H1 (cell line): ENCODE measurements around the gene CEP78. TPM values are rescaled to one million over a fixed set of nuclear protein-coding genes. Genes with fewer than 3 reads are reported as not detected.
A peak's percentile ranks its signal among the peaks of the same experiment; 100 is the strongest.
"Not testable (repeated sequence)": the region's sequence is repeated elsewhere in the genome, so short reads cannot be mapped to it uniquely, and the experiment has no call there.

Source experiments
- CTCF ChIA-PET: fragments of 300-600 bp; sonication (Branson Sonifier 250); formaldehyde crosslinking; loops from one replicate; lab custom pipeline; 2021; ENCODE audit not compliant: partially characterized antibody; lab: Charles Lee
- POLR2A ChIA-PET: fragments of 300-600 bp; sonication (Branson Sonifier 250); formaldehyde crosslinking; loops from one replicate; lab custom pipeline; 2021; ENCODE audit warnings: inconsistent platforms; ENCODE audit not compliant: partially characterized antibody; lab: Charles Lee
- DNase-seq, 2 experiments: peaks; one replicate each; pipeline versions ENCODE4 v3.0.0 to v3.0.0-alpha.2; 2010 to 2022; ENCODE audit warnings: low spot score in 2 of 2, low read depth in 1 of 2, mixed read lengths in 1 of 2
- FAIRE-seq: peaks from 2 replicates; lab custom pipeline; 2011; peaks lifted over from hg19 to GRCh38; lab: Jason Lieb, UNC
- H2AFZ ChIP-seq: 2 replicates; pipeline ENCODE4 v1.8.1; 2012; ENCODE audit warnings: low read length, inconsistent platforms
- H2AK5ac ChIP-seq: 2 replicates; pipeline ENCODE4 v1.6.1; 2013; ENCODE audit warnings: low read depth, low read length
- H2BK120ac ChIP-seq: replicated peaks from 2 replicates; pipeline ENCODE3; 2013; ENCODE audit warnings: low read depth, low read length, inconsistent platforms
- H2BK12ac ChIP-seq: 2 replicates; pipeline ENCODE4 v1.6.1; 2013; ENCODE audit warnings: low read depth, low read length
- H2BK15ac ChIP-seq: 2 replicates; pipeline ENCODE4 v1.6.1; 2013; ENCODE audit warnings: low read length
- H2BK20ac ChIP-seq: 2 replicates; pipeline ENCODE4 v1.6.1; 2013; ENCODE audit warnings: low read length
- H2BK5ac ChIP-seq: 2 replicates; pipeline ENCODE4 v1.6.1; 2013; ENCODE audit warnings: low read depth, low read length
- H3K14ac ChIP-seq: 2 replicates; pipeline ENCODE4 v1.6.1; 2013; ENCODE audit warnings: inconsistent platforms; ENCODE audit not compliant: insufficient read length
- H3K18ac ChIP-seq: 2 replicates; pipeline ENCODE4 v1.6.1; 2013; ENCODE audit warnings: low read length; ENCODE audit errors: extremely low read depth
- H3K23ac ChIP-seq: 2 replicates; pipeline ENCODE4 v1.6.1; 2013; ENCODE audit warnings: inconsistent platforms; ENCODE audit not compliant: insufficient read length
- H3K23me2 ChIP-seq: 2 replicates; pipeline ENCODE4 v1.6.1; 2013; ENCODE audit warnings: low read depth, low read length
- H3K27ac ChIP-seq: 2 replicates; pipeline ENCODE4 v1.6.1; 2011; ENCODE audit warnings: low read depth, low read length, inconsistent platforms
- H3K27me3 ChIP-seq, 4 experiments: replicated peaks in 1 of 4; 1 replicate in 1 of 4; 2 replicates in 3 of 4; pipeline versions ENCODE4 v1.6.1 to v1.8.1; 2011 to 2013; ENCODE audit warnings: low read length in 3 of 4, mild to moderate bottlenecking in 3 of 4, inconsistent platforms in 2 of 4, mixed read lengths in 2 of 4, moderate library complexity in 1 of 4; ENCODE audit not compliant: control insufficient read depth in 3 of 4, insufficient read depth in 3 of 4; ENCODE audit errors: extremely low read depth in 1 of 4
- H3K36me3 ChIP-seq, 4 experiments: 2 replicates each; pipeline versions ENCODE4 v1.6.1 to v1.8.1; 2011 to 2013; ENCODE audit warnings: mild to moderate bottlenecking in 4 of 4, low read length in 3 of 4, moderate library complexity in 2 of 4, control low read depth in 1 of 4, inconsistent platforms in 1 of 4; ENCODE audit not compliant: insufficient read depth in 4 of 4, control insufficient read depth in 2 of 4
- H3K4ac ChIP-seq: replicated peaks from 2 replicates; pipeline ENCODE3; 2013; ENCODE audit warnings: low read length, low read depth, mixed read lengths, inconsistent platforms; ENCODE audit not compliant: insufficient read length
- H3K4me1 ChIP-seq, 4 experiments: replicated peaks in 1 of 4; 1 replicate in 1 of 4; 2 replicates in 3 of 4; pipeline versions ENCODE4 v1.6.1 to v1.8.1; 2011 to 2013; ENCODE audit warnings: low read length in 3 of 4, inconsistent platforms in 2 of 4, mixed read lengths in 1 of 4; ENCODE audit not compliant: insufficient read depth in 4 of 4, control insufficient read depth in 3 of 4
- H3K4me2 ChIP-seq, 2 experiments: 2 replicates each; pipeline versions ENCODE4 v1.6.1 to v1.8.1; 2011 to 2013; ENCODE audit warnings: low read depth in 2 of 2, low read length in 2 of 2, control low read depth in 1 of 2, inconsistent platforms in 1 of 2, mild to moderate bottlenecking in 1 of 2; ENCODE audit not compliant: insufficient read depth in 1 of 2
- H3K4me3 ChIP-seq, 4 experiments: fragments of 200-600, 300-600 bp in 1 of 4; sonication (generic), shearing (Covaris generic), sonication (Bioruptor Twin) in 1 of 4; 2 replicates each; pipeline versions ENCODE4 v1.5.1 to v1.8.1; 2011 to 2016; ENCODE audit warnings: low read length in 4 of 4, low read depth in 3 of 4, control low read depth in 2 of 4, inconsistent platforms in 2 of 4, mild to moderate bottlenecking in 2 of 4, mixed read lengths in 1 of 4, moderate library complexity in 1 of 4; ENCODE audit not compliant: insufficient read depth in 2 of 4; ENCODE audit errors: extremely low read depth in 1 of 4
- H3K56ac ChIP-seq: replicated peaks from 2 replicates; pipeline ENCODE3; 2013; ENCODE audit warnings: low read depth, mild to moderate bottlenecking, mixed read lengths, low read length, inconsistent platforms; ENCODE audit not compliant: insufficient read length
- H3K79me1 ChIP-seq: 2 replicates; pipeline ENCODE4 v1.6.1; 2013; ENCODE audit warnings: low read depth, low read length, control low read depth
- H3K79me2 ChIP-seq, 2 experiments: 2 replicates each; pipeline versions ENCODE4 v1.6.1 to v1.8.1; 2012 to 2013; ENCODE audit warnings: low read length in 2 of 2, mild to moderate bottlenecking in 2 of 2, inconsistent platforms in 1 of 2; ENCODE audit not compliant: insufficient read depth in 2 of 2, control insufficient read depth in 1 of 2
- H3K9ac ChIP-seq, 4 experiments: replicated peaks in 1 of 4; 1 replicate in 1 of 4; 2 replicates in 3 of 4; pipeline versions ENCODE4 v1.6.1 to v1.8.1; 2011 to 2013; ENCODE audit warnings: low read depth in 3 of 4, low read length in 3 of 4, control low read depth in 2 of 4, mild to moderate bottlenecking in 2 of 4, moderate library complexity in 2 of 4, inconsistent platforms in 1 of 4; ENCODE audit errors: extremely low read depth in 1 of 4
- H3K9me3 ChIP-seq, 2 experiments: 2 replicates each; pipeline versions ENCODE4 v1.6.1 to v1.8.1; 2012 to 2013; ENCODE audit warnings: mild to moderate bottlenecking in 2 of 2, moderate library complexity in 2 of 2, control low read depth in 1 of 2, inconsistent platforms in 1 of 2, low read depth in 1 of 2, low read length in 1 of 2, mixed read lengths in 1 of 2; ENCODE audit not compliant: insufficient read depth in 2 of 2
- H4K20me1 ChIP-seq, 2 experiments: replicated peaks in 1 of 2; 2 replicates each; pipeline versions ENCODE3 to v1.8.1; 2011 to 2013; ENCODE audit warnings: inconsistent platforms in 2 of 2, low read length in 2 of 2, mild to moderate bottlenecking in 1 of 2; ENCODE audit not compliant: insufficient read depth in 2 of 2, control insufficient read depth in 1 of 2
- H4K5ac ChIP-seq: 2 replicates; pipeline ENCODE4 v1.6.1; 2013; ENCODE audit warnings: low read length, low read depth, mixed read lengths, inconsistent platforms; ENCODE audit not compliant: insufficient read length
- H4K8ac ChIP-seq: 2 replicates; pipeline ENCODE4 v1.8.0; 2013; ENCODE audit warnings: mild to moderate bottlenecking, moderate library complexity, low read length, inconsistent platforms; ENCODE audit not compliant: insufficient read depth; ENCODE audit errors: extremely low read depth
- H4K91ac ChIP-seq: replicated peaks from 2 replicates; pipeline ENCODE3; 2013; ENCODE audit warnings: low read length, mixed read lengths, inconsistent platforms; ENCODE audit not compliant: insufficient read length
- BCL11A ChIP-seq, 2 experiments: IDR thresholded peaks; one replicate each; pipeline ENCODE4 v1.6.1; 2011; ENCODE audit warnings: low read depth in 2 of 2, low read length in 2 of 2, mild to moderate bottlenecking in 2 of 2
- CBX8 ChIP-seq: fragments of 300-800, 300-1000 bp; sonication (generic); IDR thresholded peaks from 2 replicates; pipeline ENCODE4 v1.7.1; 2016; ENCODE audit warnings: low read depth, low read length, borderline replicate concordance
- KDM5A ChIP-seq: fragments of 200-600 bp; IDR thresholded peaks from 2 replicates; pipeline ENCODE4 v1.7.1; 2012; ENCODE audit warnings: mild to moderate bottlenecking, low read length, inconsistent platforms, mixed read lengths
- POLR2AphosphoS5 ChIP-seq: IDR thresholded peaks from 2 replicates; pipeline ENCODE4 v1.6.1; 2011; ENCODE audit warnings: low read depth, low read length
- RAD21 ChIP-seq, 2 experiments: IDR thresholded peaks in 1 of 2; conservative IDR thresholded peaks in 1 of 2; 2 replicates each; pipeline ENCODE4 v1.6.1; 2011; ENCODE audit warnings: low read depth in 2 of 2, low read length in 2 of 2, improper control_type of control experiment in 1 of 2, inconsistent platforms in 1 of 2, mild to moderate bottlenecking in 1 of 2, moderate library complexity in 1 of 2
- SP1 ChIP-seq: IDR thresholded peaks from 2 replicates; pipeline ENCODE4 v1.6.1; 2011; ENCODE audit warnings: low read depth, low read length
- SP4 ChIP-seq: IDR thresholded peaks from 2 replicates; pipeline ENCODE4 v1.6.1; 2012; ENCODE audit warnings: low read length, inconsistent platforms
- TBP ChIP-seq: IDR thresholded peaks from 2 replicates; pipeline ENCODE4 v1.6.1; 2011; ENCODE audit warnings: low read depth, low read length, improper control_type of control experiment
- WGBS, 2 experiments: shearing (Covaris generic) in 1 of 2; methylation state at CpG; one replicate each; pipeline versions ENCODE4 v1.1.6 to v1.1.7; 2013 to 2015; ENCODE audit warnings: low lambda C conversion rate in 2 of 2, mixed read lengths in 2 of 2, inconsistent platforms in 1 of 2, low coverage in 1 of 2, missing lambda C conversion rate in 1 of 2; ENCODE audit not compliant: insufficient replicate concordance in 2 of 2, insufficient coverage in 1 of 2, insufficient read length in 1 of 2; ENCODE audit errors: extremely low coverage in 1 of 2, missing lambda C conversion rate in 1 of 2; 5-methylcytosine and 5-hydroxymethylcytosine counted together
- polyA plus RNA-seq, 7 experiments: library from polyadenylated mRNA; depleted of rRNA in 3 of 7; stranded (reverse) in 5 of 7; unstranded in 2 of 7; fragments of >200 nt in 5 of 7; fragments of 200-250 nt in 2 of 7; gene quantifications; 1 replicate in 5 of 7; 2 replicates in 1 of 7; 4 replicates in 1 of 7; pipeline versions ENCODE4 v1.2.1 to v1.2.3, GENCODE V29; 2011 to 2013; ENCODE audit warnings: missing spikeins in 2 of 7, mixed read lengths in 2 of 7
- total RNA-seq: library from RNA; stranded (reverse); fragmentation: NEBNext Ultra II Directional; extraction: Animal tissue kit (Norgen Biotek cat#: 25700); gene quantifications from 2 replicates; pipeline ENCODE4 v1.2.1, GENCODE V29; 2021

CEP78 gene
- total and polyA plus RNA-seq, 2 of the 8 experiments (the other 6 are each of a cell fraction or from before 2014, with no cell fraction given): 10.3 to 40.9 TPM

GRCh38 chr9:78196258-78196657 lies 39.6 kb upstream of the CEP78 start (continued):
- TF ChIP-seq RAD21 (IDR thresholded peaks at IDR 0.05 in 1 of 2, conservative IDR thresholded peaks at IDR 0.05 in 1 of 2; ENCODE audit: low read depth in 2 of 2, low read length in 2 of 2): no peak
- TF ChIP-seq TBP: no peak
- TF ChIP-seq POLR2AphosphoS5: no peak
- TF ChIP-seq SP4: no peak
- TF ChIP-seq SP1: no peak
- TF ChIP-seq BCL11A (IDR thresholded peaks at IDR 0.05; ENCODE audit: low read depth in 2 of 2, low read length in 2 of 2): no peak
- no peak for TF ChIP-seq CBX8
- TF ChIP-seq KDM5A: no peak
- TF ChIP-seq, all 59 proteins: peak for 0

- not testable (repeated sequence) for H4K91ac ChIP-seq, H3K4me3 ChIP-seq, H3K36me3 ChIP-seq, H3K23me2 ChIP-seq, H4K5ac ChIP-seq, H2BK120ac ChIP-seq, H2BK12ac ChIP-seq, H3K14ac ChIP-seq, H3K9ac ChIP-seq, H3K27ac ChIP-seq, H3K79me1 ChIP-seq, H2AK5ac ChIP-seq, H2BK15ac ChIP-seq, H3K9me3 ChIP-seq, H3K4me1 ChIP-seq, H3K27me3 ChIP-seq, H2BK20ac ChIP-seq, H3K23ac ChIP-seq, H3K79me2 ChIP-seq, H3K56ac ChIP-seq, H2BK5ac ChIP-seq, DNase-seq, H3K4ac ChIP-seq, H4K20me1 ChIP-seq, FAIRE-seq
- H2AFZ ChIP-seq: peak overlapping the region; percentile 96
- H3K4me2 ChIP-seq: 0 out of 4 replicates have a peak overlapping the region, but pooled peaks of 1 of the 2 experiments have one; percentile 7
- ChIA-PET POLR2A (interaction anchor here (0.6 to 1.4 kb wide), 4 partner anchors 11 to 95 kb away, joined by 3 to 5 read pairs (median 4); partner anchors contain the start of gene CEP78), CTCF (interaction anchor here (1.0 to 2.1 kb wide), 7 partner anchors 10 to 359 kb away, joined by 3 to 9 read pairs (median 5); no protein-coding TSS in a partner anchor)
- peak overlapping the region; percentile 68; the same call in 1 of the 2 replicates for H4K8ac ChIP-seq
- 81% methylated on average over 9 of the region's 16 CpGs; no CpG with 5 or more reads in 1 of the 2 experiments for WGBS, 2 experiments
- H3K18ac ChIP-seq: 0 out of 2 replicates have a peak overlapping the region, but pooled peaks have one; percentile 48
Observed at GRCh38 chr9:78201158-78201777, 34.6 kb upstream of the CEP78 start.
